Transverse colon (tissue), 4 donors: ENCODE measurements around the gene RUBCN. TPM values are rescaled to one million over a fixed set of nuclear protein-coding genes. Genes with fewer than 3 reads are reported as not detected.
A peak's percentile ranks its signal among the peaks of the same experiment; 100 is the strongest.
"Not testable (repeated sequence)": the region's sequence is repeated elsewhere in the genome, so short reads cannot be mapped to it uniquely, and the experiment has no call there.

ENCODE experiments used
- DNase-seq: peaks from one replicate; pipeline ENCODE4 v3.0.0-alpha.2; 2019
- H3K27ac ChIP-seq, 4 donors: fragments of 200-600 bp; sonication (generic); 2 replicates each; pipeline ENCODE4 v1.5.1; 2016 to 2018; ENCODE audit warnings: inconsistent platforms in 4 of 4
- H3K27me3 ChIP-seq: fragments of 200-600 bp; sonication (generic); 2 replicates; pipeline ENCODE4 v1.5.1; 2017; ENCODE audit warnings: inconsistent platforms
- H3K36me3 ChIP-seq, 4 donors: fragments of 200-600 bp; sonication (generic); 2 replicates each; pipeline ENCODE4 v1.5.1; 2017 to 2019; ENCODE audit warnings: inconsistent platforms in 4 of 4
- H3K4me1 ChIP-seq, 4 donors: fragments of 200-600 bp; sonication (generic); 2 replicates each; pipeline ENCODE4 v1.5.1; 2017 to 2020; ENCODE audit warnings: inconsistent platforms in 4 of 4
- H3K4me3 ChIP-seq, 4 donors: fragments of 200-600 bp; sonication (generic); 1 replicate in 1 of 4; 2 replicates in 3 of 4; pipeline versions ENCODE4 v1.5.1 to v1.6.1; 2017 to 2019; ENCODE audit warnings: inconsistent platforms in 4 of 4
- H3K9me3 ChIP-seq, 2 donors: fragments of 200-600 bp; sonication (generic); 2 replicates each; pipeline ENCODE4 v1.5.1; 2017 to 2019; ENCODE audit warnings: inconsistent platforms in 2 of 2
- CTCF ChIP-seq, 5 experiments: fragments of 200-600 bp in 3 of 5; fragments of 450-650 bp in 2 of 5; sonication (generic) in 3 of 5; IDR thresholded peaks; 1 replicate in 2 of 5; 2 replicates in 3 of 5; pipeline ENCODE4 v1.5.1; 2016 to 2017; ENCODE audit warnings: antibody characterized with exemption in 5 of 5, inconsistent platforms in 3 of 5, mild to moderate bottlenecking in 2 of 5, moderate library complexity in 1 of 5
- EP300 ChIP-seq: sonication (generic); formaldehyde crosslinking; IDR thresholded peaks from one replicate; pipeline ENCODE4 v1.6.1; 2017; ENCODE audit warnings: antibody characterized with exemption, low read depth
- POLR2A ChIP-seq: fragments of 450-650 bp; IDR thresholded peaks from one replicate; pipeline ENCODE4 v1.6.1; 2016; ENCODE audit warnings: antibody characterized with exemption, mild to moderate bottlenecking, moderate library complexity
- POLR2AphosphoS5 ChIP-seq, 3 donors: sonication (generic); formaldehyde crosslinking; IDR thresholded peaks; one replicate each; pipeline ENCODE4 v1.6.1; 2016; ENCODE audit warnings: antibody characterized with exemption in 3 of 3
- WGBS, 2 donors: methylation state at CpG; one replicate each; pipeline ENCODE4 v1.1.5; 2018; ENCODE audit warnings: low coverage in 1 of 2; 5-methylcytosine and 5-hydroxymethylcytosine counted together
- in situ Hi-C, 4 donors: fragments of 200-750 bp; cut with MboI; loops; one replicate each; pipeline versions ENCODE4 v1.15.0 to v1.15.1; 2017; ENCODE audit warnings: low sequenced_read_pairs in 3 of 4, low pct_ligation_motif_present in 1 of 4, low pct_unique_long_range_greater_than_20kb in 1 of 4
- intact Hi-C: fragments of 100-400 bp; cut with DNase I; formaldehyde crosslinking; loops from one replicate; pipeline ENCODE4 v1.15.1; 2023; ENCODE audit warnings: low total_unique reads
- total RNA-seq, 4 donors: library from RNA; depleted of rRNA; stranded (reverse); fragments of >200 nt; gene quantifications; one replicate each; pipeline ENCODE4 v1.1.0, GENCODE V29; 2016

RUBCN gene
- total RNA-seq, 4 donors from 2014 or later: 32.2 to 64.7 (median 54.8) TPM

- TF ChIP-seq EP300 (no peak), CTCF (IDR thresholded peaks at IDR 0.05) (no peak), POLR2AphosphoS5 (IDR thresholded peaks at IDR 0.05) (no peak), POLR2A (no peak)
- intact Hi-C loops: no loop called here
- WGBS, 2 donors: 79 to 100% methylated on average over 2 to 4 of the region's 4 CpGs
- in situ Hi-C loops: no loop called here
- Histone ChIP-seq H3K9me3 (no peaks in the 10 kb centered on the region), H3K27ac (peak overlapping the region; percentile 85 to 89 (median 87)), H3K4me3 (no peak overlapping the region), H3K27me3 (no peaks in the 10 kb centered on the region), H3K4me1 (peaks cover 0 to 19% (median 14%) of the 10 kb centered on the region in 4 donors), H3K36me3 (peaks cover 0 to 4% (median 2%) of the 10 kb centered on the region in 4 donors)
- DNase-seq: no peak
Observed at GRCh38 chr3:197713477-197713822, 23.3 kb downstream of the RUBCN start.

DNA sequence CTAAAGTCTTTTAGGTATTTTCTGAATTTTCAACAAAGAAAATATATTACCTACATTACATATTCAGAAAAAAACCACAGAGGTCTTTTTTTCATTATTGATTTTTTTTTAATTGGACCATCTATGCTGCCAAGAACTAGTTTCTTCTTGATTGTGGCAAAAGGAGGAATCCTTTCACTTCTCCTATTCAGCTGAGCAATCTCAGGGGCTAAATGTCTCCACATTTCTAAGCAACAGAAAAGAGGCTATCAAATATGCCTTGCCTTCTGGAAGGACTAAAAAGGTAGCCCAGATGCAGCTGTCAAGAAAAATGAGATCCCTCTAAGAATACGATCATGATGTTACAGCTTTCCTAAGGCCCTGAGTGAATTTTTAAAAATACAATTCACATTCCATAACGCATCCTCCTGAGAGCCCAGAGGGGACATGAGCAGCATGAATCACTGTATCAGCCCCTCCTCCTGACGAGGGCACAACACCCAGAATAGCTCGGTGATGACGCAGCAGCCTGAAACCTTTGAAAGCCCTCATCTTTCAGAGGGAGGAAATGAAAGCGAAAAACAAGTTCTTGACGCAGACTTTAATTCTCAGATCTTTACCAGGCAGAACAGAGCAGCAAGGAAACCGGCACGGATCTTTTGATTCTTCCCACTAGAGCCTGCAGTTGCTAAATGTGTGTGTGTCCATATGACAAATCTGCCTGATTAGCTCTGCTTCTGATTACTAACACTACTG lies 24.6 kb downstream of the RUBCN start:
- intact Hi-C loops: no loop called here
- H3K9me3 ChIP-seq: no peaks in the 10 kb centered on the region
- peak overlapping the region; percentile 85 to 89 (median 87) for H3K27ac ChIP-seq
- DNase-seq: peak; percentile 87
- 40 to 50% methylated on average over 1 to 9 of the region's 9 CpGs for WGBS, 2 donors
- peaks cover 0 to 4% (median 2%) of the 10 kb centered on the region in 4 donors for H3K36me3 ChIP-seq
- peak overlapping the region in 3 of 4 donors; percentile 1 to 30 (median 20) for H3K4me3 ChIP-seq
- TF ChIP-seq POLR2A (peak; percentile 65), CTCF (IDR thresholded peaks at IDR 0.05) (no peak), POLR2AphosphoS5 (IDR thresholded peaks at IDR 0.05) (peak; percentile 76 to 78 (median 76))
- in situ Hi-C loops: no loop called here
- H3K4me1 ChIP-seq: peaks cover 0 to 19% (median 14%) of the 10 kb centered on the region in 4 donors
- H3K27me3 ChIP-seq: no peaks in the 10 kb centered on the region

DNA sequence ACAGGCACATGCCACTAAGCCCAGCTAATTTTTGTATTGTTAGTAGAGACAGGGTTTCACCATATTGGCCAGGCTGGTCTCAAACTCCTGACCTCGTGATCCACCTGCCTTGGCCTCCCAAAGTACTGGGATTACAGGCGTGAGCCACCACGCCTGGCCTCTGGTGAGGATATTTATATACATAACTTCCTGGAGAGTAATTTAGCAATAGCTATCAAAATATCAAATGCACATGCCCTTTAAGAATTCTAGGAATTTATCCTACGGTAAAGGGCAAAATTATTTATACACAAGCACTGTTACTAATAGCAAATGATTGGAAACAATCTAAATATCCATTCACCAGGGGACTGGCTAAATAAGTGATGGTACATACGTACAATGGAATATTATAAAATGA lies 25.7 kb downstream of the RUBCN start:
- not testable (repeated sequence) for H3K4me3 ChIP-seq
- 91 to 93% methylated on average over 2 to 5 of the region's 5 CpGs for WGBS, 2 donors

DNA sequence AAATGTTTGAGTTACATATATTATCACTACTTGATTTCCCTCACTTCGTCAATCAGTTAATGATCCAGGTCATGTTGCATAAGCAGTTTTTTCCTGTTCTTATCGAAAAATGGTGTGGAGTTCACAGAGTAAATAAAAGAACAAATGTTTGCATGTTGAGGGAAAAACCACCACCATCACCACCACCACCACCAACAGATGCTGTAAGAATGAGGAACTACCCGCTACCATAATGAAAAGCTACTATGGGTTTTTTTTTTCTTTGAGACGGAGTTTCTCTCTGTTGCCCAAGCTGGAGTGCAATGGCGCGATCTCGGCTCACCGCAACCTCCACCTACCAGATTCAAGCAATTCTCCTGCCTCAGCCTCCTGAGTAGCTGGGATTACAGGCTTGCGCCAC lies 27.6 kb downstream of the RUBCN start:
- Histone ChIP-seq H3K4me3 (no peak overlapping the region), H3K36me3 (peaks cover 0 to 10% (median 0%) of the 10 kb centered on the region in 4 donors), H3K27me3 (no peaks in the 10 kb centered on the region), H3K4me1 (peaks cover 0 to 19% (median 14%) of the 10 kb centered on the region in 4 donors), H3K9me3 (no peaks in the 10 kb centered on the region), H3K27ac (no peak overlapping the region)
- in situ Hi-C loops (no loop called here), intact Hi-C loops (no loop called here)
- TF ChIP-seq POLR2A: no peak
- no peak for TF ChIP-seq CTCF (IDR thresholded peaks at IDR 0.05)
- TF ChIP-seq EP300: no peak
- no peak for TF ChIP-seq POLR2AphosphoS5 (IDR thresholded peaks at IDR 0.05)
- 67 to 88% methylated on average over 3 to 9 of the region's 9 CpGs for WGBS, 2 donors
- peak; percentile 30 for DNase-seq

More for the DNA sequence above, 25.7 kb downstream of the RUBCN start:
- H3K36me3 ChIP-seq, DNase-seq, H3K27me3 ChIP-seq, H3K9me3 ChIP-seq, intact Hi-C loops, in situ Hi-C loops: not testable (repeated sequence)
- Histone ChIP-seq H3K27ac (peak overlapping the region in 3 of 4 donors; percentile 85 to 89 (median 87)), H3K4me1 (peaks cover 0 to 19% (median 14%) of the 10 kb centered on the region in 4 donors)
